HG03460 (cell line): ENCODE results near the gene TUFT1.
"Not testable (repeated sequence)": the region's sequence is repeated elsewhere in the genome, so short reads cannot be mapped to it uniquely, and the experiment has no call there.

ENCODE experiments used
- ATAC-seq: cut with Tn5 transposase; IDR thresholded peaks from one replicate; pipeline ENCODE4 v1.9.1; 2021; ENCODE audit not compliant: unreplicated experiment

Gene TUFT1

GRCh38 chr1:151578941-151579340, 38.8 kb downstream of the TUFT1 start:
- ATAC-seq, result no peak

GRCh38 chr1:151579436-151580225, 39.5 kb downstream of the TUFT1 start:
- no peak for ATAC-seq

GRCh38 chr1:151581451-151581850, 41.3 kb downstream of the TUFT1 start:
- no peak for ATAC-seq

- ATAC-seq, result no peak
Measured at GRCh38 chr1:151581921-151582320, 41.8 kb downstream of the TUFT1 start.

GRCh38 chr1:151583796-151584195, 43.7 kb downstream of the TUFT1 start:
- ATAC-seq, result no peak

GRCh38 chr1:151584278-151584677, 44.2 kb downstream of the TUFT1 start:
- ATAC-seq, result no peak

- ATAC-seq, result no peak
Measured at GRCh38 chr1:151584780-151585179, 44.7 kb downstream of the TUFT1 start.

GRCh38 chr1:151585622-151586021, 45.5 kb downstream of the TUFT1 start:
- ATAC-seq, result no peak

GRCh38 chr1:151590961-151591360, 50.9 kb downstream of the TUFT1 start:
- no peak for ATAC-seq

- no peak for ATAC-seq
Measured at GRCh38 chr1:151593730-151594129, 53.6 kb downstream of the TUFT1 start.

- no peak for ATAC-seq
Measured at GRCh38 chr1:151594143-151594625, 54.1 kb downstream of the TUFT1 start.

- no peak for ATAC-seq
Measured at GRCh38 chr1:151596166-151596953, 56.3 kb downstream of the TUFT1 start.

GRCh38 chr1:151602550-151602949, 62.4 kb downstream of the TUFT1 start:
- ATAC-seq, result not testable (repeated sequence)

- no peak for ATAC-seq
Measured at GRCh38 chr1:151604291-151604690, 64.2 kb downstream of the TUFT1 start.

- ATAC-seq, result no peak
Measured at GRCh38 chr1:151606384-151606783, 66.3 kb downstream of the TUFT1 start.

- ATAC-seq, result no peak
Measured at GRCh38 chr1:151606857-151607256, 66.7 kb downstream of the TUFT1 start.

GRCh38 chr1:151610142-151610541, 70.0 kb downstream of the TUFT1 start:
- ATAC-seq, result no peak

GRCh38 chr1:151611288-151611790, 71.2 kb downstream of the TUFT1 start:
- ATAC-seq, result no peak

- peak; percentile 84 for ATAC-seq
Measured at GRCh38 chr1:151611832-151612500, 71.9 kb downstream of the TUFT1 start, which contains the start of gene SNX27. SNX27 (plus strand) TSS chr1:151612050; CDS start chr1:151612202, 152 bp downstream.

GRCh38 chr1:151612501-151613281, 72.6 kb downstream of the TUFT1 start:
- peak; percentile 22 for ATAC-seq
